ENCODE measurements around the gene NKAIN2.
A peak's percentile ranks its signal among the peaks of the same experiment; 100 is the strongest.
"Not testable (repeated sequence)": the region's sequence is repeated elsewhere in the genome, so short reads cannot be mapped to it uniquely, and the experiment has no call there.

The NKAIN2 gene

GRCh38 chr6:124557873-124558272 is 754.2 kb downstream of the NKAIN2 start:
- Histone ChIP-seq H3K23ac (ENCODE audit: low read length) (no peak overlapping the region), H2AK5ac (ENCODE audit: low read length) (no peak overlapping the region), H3K18ac (ENCODE audit: low read length) (no peak overlapping the region), H3K27ac (ENCODE audit: low read depth, low read length) (no peak overlapping the region), H3K79me1 (ENCODE audit: low read length) (no peaks in the 10 kb centered on the region), H3K79me2 (ENCODE audit: control insufficient read depth, insufficient read depth, low read length) (no peaks in the 10 kb centered on the region), H3K56ac (ENCODE audit: low read length) (no peak overlapping the region), H4K5ac (ENCODE audit: low read length) (no peak overlapping the region), H2BK5ac (ENCODE audit: low read length) (no peak overlapping the region), H3K27me3 (ENCODE audit: insufficient read depth, low read length, poor library complexity) (no peaks in the 10 kb centered on the region), H4K8ac (ENCODE audit: low read depth, low read length) (no peak overlapping the region), H3K9ac (ENCODE audit: low read length) (no peak overlapping the region), H3K4me2 (ENCODE audit: low read length) (no peak overlapping the region), H2BK15ac (replicated peaks; ENCODE audit: low read depth) (no peak overlapping the region), H3K4me3 (ENCODE audit: low read length) (no peak overlapping the region), H3K4ac (ENCODE audit: low read depth, low read length) (no peak overlapping the region), H3K4me1 (ENCODE audit: control insufficient read depth, low read depth, low read length) (no peaks in the 10 kb centered on the region), H3K36me3 (ENCODE audit: control insufficient read depth, insufficient read depth, low read length) (no peaks in the 10 kb centered on the region), H2BK120ac (ENCODE audit: low read depth, low read length) (no peak overlapping the region)
- DNase-seq: no peak

GRCh38 chr6:124560078-124560477 is 756.4 kb downstream of the NKAIN2 start:
- H2BK5ac ChIP-seq (ENCODE audit: low read length); H2BK15ac ChIP-seq (replicated peaks; ENCODE audit: low read depth); H3K9ac ChIP-seq (ENCODE audit: low read length); H3K4me3 ChIP-seq (ENCODE audit: low read length); H3K79me2 ChIP-seq (ENCODE audit: control insufficient read depth, insufficient read depth, low read length); H3K4me2 ChIP-seq (ENCODE audit: low read length); DNase-seq; H3K23ac ChIP-seq (ENCODE audit: low read length); H3K4me1 ChIP-seq (ENCODE audit: control insufficient read depth, low read depth, low read length); H2BK120ac ChIP-seq (ENCODE audit: low read depth, low read length); H2AK5ac ChIP-seq (ENCODE audit: low read length); H3K36me3 ChIP-seq (ENCODE audit: control insufficient read depth, insufficient read depth, low read length); H3K79me1 ChIP-seq (ENCODE audit: low read length); H3K27me3 ChIP-seq (ENCODE audit: insufficient read depth, low read length, poor library complexity); H4K8ac ChIP-seq (ENCODE audit: low read depth, low read length); H4K5ac ChIP-seq (ENCODE audit: low read length); H3K56ac ChIP-seq (ENCODE audit: low read length); H3K18ac ChIP-seq (ENCODE audit: low read length); H3K27ac ChIP-seq (ENCODE audit: low read depth, low read length); H3K4ac ChIP-seq (ENCODE audit: low read depth, low read length): not testable (repeated sequence)
- no CpG with 5 or more reads among the region's 2 CpGs for WGBS (ENCODE audit: extremely low coverage, insufficient coverage, low lambda C conversion rate)

- no peak overlapping the region for H3K18ac ChIP-seq (ENCODE audit: low read length)
- no peak overlapping the region for H4K5ac ChIP-seq (ENCODE audit: low read length)
- no peaks in the 10 kb centered on the region for H3K4me1 ChIP-seq (ENCODE audit: control insufficient read depth, low read depth, low read length)
- H2AK5ac ChIP-seq (ENCODE audit: low read length): no peak overlapping the region
- H2BK120ac ChIP-seq (ENCODE audit: low read depth, low read length): no peak overlapping the region
- no peak overlapping the region for H3K9ac ChIP-seq (ENCODE audit: low read length)
- H3K27ac ChIP-seq (ENCODE audit: low read depth, low read length): no peak overlapping the region
- H3K79me1 ChIP-seq (ENCODE audit: low read length): no peaks in the 10 kb centered on the region
- WGBS (ENCODE audit: extremely low coverage, insufficient coverage, low lambda C conversion rate): no CpG with 5 or more reads among the region's 3 CpGs
- H4K8ac ChIP-seq (ENCODE audit: low read depth, low read length): no peak overlapping the region
- DNase-seq: peak; percentile 22
- H2BK15ac ChIP-seq (replicated peaks; ENCODE audit: low read depth): no peak overlapping the region
- H3K36me3 ChIP-seq (ENCODE audit: control insufficient read depth, insufficient read depth, low read length): no peaks in the 10 kb centered on the region
- H3K27me3 ChIP-seq (ENCODE audit: insufficient read depth, low read length, poor library complexity): no peaks in the 10 kb centered on the region
- no peak overlapping the region for H3K56ac ChIP-seq (ENCODE audit: low read length)
- no peak overlapping the region for H2BK5ac ChIP-seq (ENCODE audit: low read length)
- no peak overlapping the region for H3K4me3 ChIP-seq (ENCODE audit: low read length)
- no peak overlapping the region for H3K4ac ChIP-seq (ENCODE audit: low read depth, low read length)
- no peaks in the 10 kb centered on the region for H3K79me2 ChIP-seq (ENCODE audit: control insufficient read depth, insufficient read depth, low read length)
- no peak overlapping the region for H3K4me2 ChIP-seq (ENCODE audit: low read length)
- H3K23ac ChIP-seq (ENCODE audit: low read length): no peak overlapping the region
These were observed 757.4 kb downstream of the NKAIN2 start for GRCh38 chr6:124560873-124561567.

GRCh38 chr6:124561635-124562130 is 758.0 kb downstream of the NKAIN2 start:
- Histone ChIP-seq H2BK120ac (ENCODE audit: low read depth, low read length) (no peak overlapping the region), H3K79me2 (ENCODE audit: control insufficient read depth, insufficient read depth, low read length) (no peaks in the 10 kb centered on the region), H3K36me3 (ENCODE audit: control insufficient read depth, insufficient read depth, low read length) (no peaks in the 10 kb centered on the region), H3K4ac (ENCODE audit: low read depth, low read length) (no peak overlapping the region), H3K56ac (ENCODE audit: low read length) (no peak overlapping the region), H2BK15ac (replicated peaks; ENCODE audit: low read depth) (no peak overlapping the region), H3K4me1 (ENCODE audit: control insufficient read depth, low read depth, low read length) (no peaks in the 10 kb centered on the region), H4K5ac (ENCODE audit: low read length) (no peak overlapping the region), H3K79me1 (ENCODE audit: low read length) (no peaks in the 10 kb centered on the region), H2BK5ac (ENCODE audit: low read length) (no peak overlapping the region), H2AK5ac (ENCODE audit: low read length) (no peak overlapping the region), H4K8ac (ENCODE audit: low read depth, low read length) (no peak overlapping the region), H3K18ac (ENCODE audit: low read length) (no peak overlapping the region), H3K4me2 (ENCODE audit: low read length) (no peak overlapping the region), H3K23ac (ENCODE audit: low read length) (no peak overlapping the region), H3K27me3 (ENCODE audit: insufficient read depth, low read length, poor library complexity) (no peaks in the 10 kb centered on the region), H3K27ac (ENCODE audit: low read depth, low read length) (no peak overlapping the region), H3K9ac (ENCODE audit: low read length) (no peak overlapping the region), H3K4me3 (ENCODE audit: low read length) (no peak overlapping the region)
- DNase-seq: no peak
- no CpG with 5 or more reads among the region's 4 CpGs for WGBS (ENCODE audit: extremely low coverage, insufficient coverage, low lambda C conversion rate)

- not testable (repeated sequence) for DNase-seq; H2BK15ac ChIP-seq (replicated peaks; ENCODE audit: low read depth); H3K79me1 ChIP-seq (ENCODE audit: low read length); H3K4me3 ChIP-seq (ENCODE audit: low read length); H3K4ac ChIP-seq (ENCODE audit: low read depth, low read length); H3K23ac ChIP-seq (ENCODE audit: low read length); H3K27me3 ChIP-seq (ENCODE audit: insufficient read depth, low read length, poor library complexity); H3K36me3 ChIP-seq (ENCODE audit: control insufficient read depth, insufficient read depth, low read length); H4K8ac ChIP-seq (ENCODE audit: low read depth, low read length); H2BK5ac ChIP-seq (ENCODE audit: low read length); H3K27ac ChIP-seq (ENCODE audit: low read depth, low read length); H3K18ac ChIP-seq (ENCODE audit: low read length); H3K4me2 ChIP-seq (ENCODE audit: low read length); H3K4me1 ChIP-seq (ENCODE audit: control insufficient read depth, low read depth, low read length); H2AK5ac ChIP-seq (ENCODE audit: low read length); H3K9ac ChIP-seq (ENCODE audit: low read length); H2BK120ac ChIP-seq (ENCODE audit: low read depth, low read length); H3K56ac ChIP-seq (ENCODE audit: low read length); H4K5ac ChIP-seq (ENCODE audit: low read length); H3K79me2 ChIP-seq (ENCODE audit: control insufficient read depth, insufficient read depth, low read length)
- no CpG with 5 or more reads among the region's 3 CpGs for WGBS (ENCODE audit: extremely low coverage, insufficient coverage, low lambda C conversion rate)
These were observed 760.5 kb downstream of the NKAIN2 start for GRCh38 chr6:124564125-124564524.

GRCh38 chr6:124567401-124567800 is 763.7 kb downstream of the NKAIN2 start:
- no peak overlapping the region for H2AK5ac ChIP-seq (ENCODE audit: low read length)
- H3K23ac ChIP-seq (ENCODE audit: low read length): no peak overlapping the region
- H3K18ac ChIP-seq (ENCODE audit: low read length): no peak overlapping the region
- no peaks in the 10 kb centered on the region for H3K79me2 ChIP-seq (ENCODE audit: control insufficient read depth, insufficient read depth, low read length)
- no peak overlapping the region for H3K56ac ChIP-seq (ENCODE audit: low read length)
- H3K27ac ChIP-seq (ENCODE audit: low read depth, low read length): no peak overlapping the region
- no peaks in the 10 kb centered on the region for H3K4me1 ChIP-seq (ENCODE audit: control insufficient read depth, low read depth, low read length)
- H3K79me1 ChIP-seq (ENCODE audit: low read length): no peaks in the 10 kb centered on the region
- no peak overlapping the region for H3K4me2 ChIP-seq (ENCODE audit: low read length)
- WGBS (ENCODE audit: extremely low coverage, insufficient coverage, low lambda C conversion rate): 100% methylated on average over 1 of the region's 5 CpGs
- H3K9ac ChIP-seq (ENCODE audit: low read length): no peak overlapping the region
- H4K5ac ChIP-seq (ENCODE audit: low read length): no peak overlapping the region
- H2BK120ac ChIP-seq (ENCODE audit: low read depth, low read length): no peak overlapping the region
- H2BK5ac ChIP-seq (ENCODE audit: low read length): no peak overlapping the region
- no peaks in the 10 kb centered on the region for H3K36me3 ChIP-seq (ENCODE audit: control insufficient read depth, insufficient read depth, low read length)
- H4K8ac ChIP-seq (ENCODE audit: low read depth, low read length): no peak overlapping the region
- H3K4ac ChIP-seq (ENCODE audit: low read depth, low read length): no peak overlapping the region
- H3K4me3 ChIP-seq (ENCODE audit: low read length): no peak overlapping the region
- no peaks in the 10 kb centered on the region for H3K27me3 ChIP-seq (ENCODE audit: insufficient read depth, low read length, poor library complexity)
- H2BK15ac ChIP-seq (replicated peaks; ENCODE audit: low read depth): no peak overlapping the region
- DNase-seq: no peak
